K562 (cell line): ENCODE data around the gene SNX33. TPM values are rescaled to one million over a fixed set of nuclear protein-coding genes. Genes with fewer than 3 reads are reported as not detected.
A peak's percentile ranks its signal among the peaks of the same experiment; 100 is the strongest.

Source experiments
- ATF1 ChIP-seq, 2 experiments: fragments of 450-650 bp in 1 of 2; IDR thresholded peaks; 2 replicates each; pipeline ENCODE4 v1.6.1; 2016; ENCODE audit warnings: missing compliant biosample characterization in 1 of 2, missing genetic modification characterization in 1 of 2
- DPF2 ChIP-seq: fragments of 450-650 bp; IDR thresholded peaks from 2 replicates; pipeline ENCODE4 v1.6.1; 2016
- EHMT2 ChIP-seq: fragments of 450-650 bp; IDR thresholded peaks from 2 replicates; pipeline ENCODE4 v1.6.1; 2018; ENCODE audit warnings: antibody characterized with exemption
- JUND ChIP-seq, 2 experiments: IDR thresholded peaks; 2 replicates in 1 of 2; 3 replicates in 1 of 2; pipeline ENCODE4 v1.6.1; 2011; ENCODE audit warnings: borderline replicate concordance in 2 of 2, low read depth in 2 of 2, low read length in 2 of 2, improper control_type of control experiment in 1 of 2, missing biosample characterization in 1 of 2, missing genetic modification characterization in 1 of 2, missing genetic modification reagents in 1 of 2
- KDM2B ChIP-seq: fragments of 250-450 bp; sonication (Bioruptor Pico); IDR thresholded peaks from 2 replicates; pipeline ENCODE4 v1.8.0; 2021; ENCODE audit warnings: mild to moderate bottlenecking, moderate library complexity
- KDM4B ChIP-seq, 2 experiments: fragments of 450-650 bp in 1 of 2; sonication (generic) in 1 of 2; IDR thresholded peaks; 2 replicates each; pipeline ENCODE4 v1.6.1; 2016 to 2017; ENCODE audit warnings: borderline replicate concordance in 2 of 2, antibody characterized with exemption in 1 of 2, low read depth in 1 of 2, mild to moderate bottlenecking in 1 of 2
- MAZ ChIP-seq, 2 experiments: fragments of 450-650 bp in 1 of 2; sonication (generic) in 1 of 2; formaldehyde crosslinking; IDR thresholded peaks in 1 of 2; conservative IDR thresholded peaks in 1 of 2; 2 replicates each; pipeline versions ENCODE4 v1.4.0 to v1.5.0; 2020; ENCODE audit warnings: mild to moderate bottlenecking in 1 of 2, missing genetic modification reagents in 1 of 2
- MEIS2 ChIP-seq: fragments of 450-650 bp; IDR thresholded peaks from 2 replicates; pipeline ENCODE4 v1.6.1; 2014; ENCODE audit warnings: mild to moderate bottlenecking; ENCODE audit not compliant: partially characterized antibody
- NCOR1 ChIP-seq: fragments of 450-650 bp; IDR thresholded peaks from 2 replicates; pipeline ENCODE4 v1.6.1; 2016; ENCODE audit warnings: mild to moderate bottlenecking, moderate library complexity
- POLR2G ChIP-seq: fragments of 200-400 bp; formaldehyde crosslinking; IDR thresholded peaks from 2 replicates; pipeline ENCODE4 v1.6.1; 2017; ENCODE audit warnings: low read depth, mild to moderate bottlenecking, antibody characterized with exemption, low read length, moderate library complexity
- RAD21 ChIP-seq, 2 experiments: fragments of 250-450 bp in 1 of 2; fragments of 450-650 bp in 1 of 2; sonication (Bioruptor Pico) in 1 of 2; formaldehyde crosslinking in 1 of 2; IDR thresholded peaks in 1 of 2; conservative IDR thresholded peaks in 1 of 2; 2 replicates each; pipeline versions ENCODE4 v1.4.0 to v1.8.0; 2020 to 2022; ENCODE audit warnings: mild to moderate bottlenecking in 2 of 2, moderate library complexity in 1 of 2
- RBM39 ChIP-seq: fragments of 200-400 bp; formaldehyde crosslinking; optimal IDR thresholded peaks from 2 replicates; pipeline ENCODE3; 2018; ENCODE audit warnings: low read depth, low read length
- SMARCC2 ChIP-seq: fragments of 450-650 bp; IDR thresholded peaks from 2 replicates; pipeline ENCODE4 v1.6.1; 2017; ENCODE audit warnings: antibody characterized with exemption, moderate library complexity, mild to moderate bottlenecking, low read depth
- SP1 ChIP-seq: sonication (generic); formaldehyde crosslinking; IDR thresholded peaks from 2 replicates; pipeline ENCODE4 v1.8.1; 2022; ENCODE audit warnings: mild to moderate bottlenecking, missing genetic modification reagents
- YY1 ChIP-seq, 3 experiments: IDR thresholded peaks; 2 replicates each; pipeline ENCODE4 v1.6.1; 2011; ENCODE audit warnings: low read length in 2 of 3, mild to moderate bottlenecking in 2 of 3, moderate library complexity in 2 of 3, borderline replicate concordance in 1 of 3, control low read depth in 1 of 3, low read depth in 1 of 3; ENCODE audit not compliant: insufficient read depth in 3 of 3, insufficient replicate concordance in 2 of 3, control insufficient read depth in 1 of 3, insufficient read length in 1 of 3; ENCODE audit errors: extremely low read depth in 1 of 3
- ZNF197 ChIP-seq: fragments of 200-800 bp; sonication (Bioruptor generic); IDR thresholded peaks from 2 replicates; pipeline ENCODE4 v1.6.1; 2016; ENCODE audit warnings: low read depth, missing genetic modification characterization, missing compliant biosample characterization
- polyA plus RNA-seq, 8 experiments: library from polyadenylated mRNA; depleted of rRNA in 4 of 8; stranded (reverse) in 5 of 8; unstranded in 3 of 8; fragments of >200 nt; fragmentation: Nextera tagmentation in 2 of 8; fragmentation: Illumina TruSeq in 1 of 8; extraction: Ambion mirVana in 2 of 8; extraction: Trizol in 1 of 8; gene quantifications; 2 replicates each; pipeline versions ENCODE4 v1.2.1 to v1.2.3, GENCODE V29; 2011 to 2014; ENCODE audit warnings: inconsistent platforms in 1 of 8, missing spikeins in 1 of 8
- total RNA-seq, 7 experiments: library from RNA; depleted of rRNA in 6 of 7; stranded (reverse); fragments of >200 nt in 6 of 7; fragmentation: Illumina TruSeq in 2 of 7; extraction: Trizol in 2 of 7; gene quantifications; 2 replicates each; pipeline versions ENCODE4 v1.2.1 to v1.2.3, GENCODE V29; 2011 to 2021; ENCODE audit warnings: low replicate concordance in 1 of 7
- TF ChIP-seq, protein P1 (sequence below): sonication (generic); formaldehyde crosslinking; IDR thresholded peaks from 2 replicates; pipeline ENCODE4 v1.8.0; 2022; ENCODE audit warnings: mild to moderate bottlenecking, missing genetic modification reagents, borderline replicate concordance
- TF ChIP-seq, protein P2 (sequence below), 2 experiments: fragments of 450-650 bp; conservative IDR thresholded peaks; 2 replicates each; pipeline ENCODE4 v1.6.1; 2017; ENCODE audit warnings: mild to moderate bottlenecking in 2 of 2, moderate library complexity in 2 of 2
- TF ChIP-seq, protein P3 (sequence below): sonication (generic); formaldehyde crosslinking; IDR thresholded peaks from 2 replicates; pipeline ENCODE4 v1.8.0; 2022; ENCODE audit warnings: missing genetic modification reagents, mild to moderate bottlenecking, moderate library complexity, borderline replicate concordance

SNX33 gene
- total and polyA plus RNA-seq, 9 of the 15 experiments (the other 6 are each of a cell fraction or from before 2014, with no cell fraction given), result 1.4 to 14.1 (median 8.2) TPM

DNA sequence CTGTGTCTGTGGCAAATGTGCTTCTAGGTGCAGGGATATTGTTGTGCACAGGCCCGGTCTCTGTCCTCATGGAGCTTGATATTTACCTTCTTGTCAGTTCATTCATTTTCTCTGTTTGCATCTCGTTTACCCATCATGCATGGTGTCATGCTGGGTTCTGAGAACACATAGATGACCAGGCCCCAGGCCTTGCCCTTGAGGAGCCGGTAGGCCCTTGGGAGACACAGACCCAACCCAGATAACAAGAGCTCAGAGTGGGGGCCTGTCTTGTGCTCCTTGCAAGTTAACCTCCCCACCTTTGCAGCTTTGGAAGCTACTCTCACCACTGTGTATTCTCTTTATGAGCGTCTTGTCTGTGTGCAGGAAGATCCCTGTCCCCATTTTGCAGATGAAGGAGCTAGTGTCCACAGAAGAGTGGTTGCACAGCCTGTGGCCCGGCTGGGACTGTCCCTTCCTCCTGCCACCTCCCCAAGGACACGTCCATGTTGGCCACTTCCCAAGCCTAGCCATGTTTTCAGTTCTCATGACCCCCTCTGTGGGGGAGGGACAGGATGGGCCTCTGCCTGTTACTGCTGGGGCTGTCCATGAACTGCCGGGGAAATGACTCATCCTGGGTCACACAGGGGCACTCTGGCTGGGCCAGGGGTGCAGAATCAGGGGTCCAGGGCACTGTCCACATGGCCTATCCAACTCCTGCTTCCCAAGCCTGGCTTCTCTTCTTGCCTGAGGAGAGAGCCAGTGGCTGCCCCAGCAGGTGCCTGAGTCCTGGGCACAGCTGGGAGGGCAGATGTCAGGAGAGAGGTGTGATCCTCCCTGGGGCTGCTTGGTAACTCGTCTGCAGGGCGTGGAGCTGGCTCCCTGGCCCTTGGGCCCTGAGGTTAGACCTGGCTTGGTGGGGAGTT lies 3.4 kb downstream of the SNX33 start (continued):
- TF ChIP-seq MEIS2, result peak; percentile 24
- no peak for TF ChIP-seq KDM2B
- TF ChIP-seq ATF1 (CRISPR knock-in tag; IDR thresholded peaks at IDR 0.05), result no peak
- TF ChIP-seq ATF1 (tag; IDR thresholded peaks at IDR 0.05), result peak; percentile 62; the same call in 1 of the 2 replicates
- TF ChIP-seq RBM39, result peak; percentile 53
- TF ChIP-seq YY1 (IDR thresholded peaks at IDR 0.05; ENCODE audit: borderline replicate concordance in 1 of 3, control insufficient read depth in 1 of 3, extremely low read depth in 1 of 3, insufficient read depth in 3 of 3, insufficient read length in 1 of 3, insufficient replicate concordance in 2 of 3, low read depth in 1 of 3, low read length in 2 of 3), result peak in 2 of 3 experiments; percentile 48 to 60
- TF ChIP-seq JUND (IDR thresholded peaks at IDR 0.05; ENCODE audit: borderline replicate concordance, low read depth, low read length), result peak; percentile 99
- TF ChIP-seq JUND (tag; IDR thresholded peaks at IDR 0.05; ENCODE audit: borderline replicate concordance, low read depth, low read length), result peak; percentile 97; the same call in 2 of the 3 replicates
- TF ChIP-seq, protein P1, sequence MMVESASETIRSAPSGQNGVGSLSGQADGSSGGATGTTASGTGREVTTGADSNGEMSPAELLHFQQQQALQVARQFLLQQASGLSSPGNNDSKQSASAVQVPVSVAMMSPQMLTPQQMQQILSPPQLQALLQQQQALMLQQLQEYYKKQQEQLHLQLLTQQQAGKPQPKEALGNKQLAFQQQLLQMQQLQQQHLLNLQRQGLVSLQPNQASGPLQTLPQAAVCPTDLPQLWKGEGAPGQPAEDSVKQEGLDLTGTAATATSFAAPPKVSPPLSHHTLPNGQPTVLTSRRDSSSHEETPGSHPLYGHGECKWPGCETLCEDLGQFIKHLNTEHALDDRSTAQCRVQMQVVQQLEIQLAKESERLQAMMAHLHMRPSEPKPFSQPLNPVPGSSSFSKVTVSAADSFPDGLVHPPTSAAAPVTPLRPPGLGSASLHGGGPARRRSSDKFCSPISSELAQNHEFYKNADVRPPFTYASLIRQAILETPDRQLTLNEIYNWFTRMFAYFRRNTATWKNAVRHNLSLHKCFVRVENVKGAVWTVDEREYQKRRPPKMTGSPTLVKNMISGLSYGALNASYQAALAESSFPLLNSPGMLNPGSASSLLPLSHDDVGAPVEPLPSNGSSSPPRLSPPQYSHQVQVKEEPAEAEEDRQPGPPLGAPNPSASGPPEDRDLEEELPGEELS (CRISPR knock-in tag), result 0 out of 2 replicates have a peak, but pooled peaks have one; percentile 43
- peak; percentile 64 for TF ChIP-seq NCOR1
- peak; percentile 78 for TF ChIP-seq EHMT2
- TF ChIP-seq MAZ (CRISPR knock-in tag; conservative IDR thresholded peaks at IDR 0.05 in 1 of 2, IDR thresholded peaks at IDR 0.05 in 1 of 2), result peak; percentile 64 to 88; a peak in 3 of 4 replicates
- TF ChIP-seq, protein P2, sequence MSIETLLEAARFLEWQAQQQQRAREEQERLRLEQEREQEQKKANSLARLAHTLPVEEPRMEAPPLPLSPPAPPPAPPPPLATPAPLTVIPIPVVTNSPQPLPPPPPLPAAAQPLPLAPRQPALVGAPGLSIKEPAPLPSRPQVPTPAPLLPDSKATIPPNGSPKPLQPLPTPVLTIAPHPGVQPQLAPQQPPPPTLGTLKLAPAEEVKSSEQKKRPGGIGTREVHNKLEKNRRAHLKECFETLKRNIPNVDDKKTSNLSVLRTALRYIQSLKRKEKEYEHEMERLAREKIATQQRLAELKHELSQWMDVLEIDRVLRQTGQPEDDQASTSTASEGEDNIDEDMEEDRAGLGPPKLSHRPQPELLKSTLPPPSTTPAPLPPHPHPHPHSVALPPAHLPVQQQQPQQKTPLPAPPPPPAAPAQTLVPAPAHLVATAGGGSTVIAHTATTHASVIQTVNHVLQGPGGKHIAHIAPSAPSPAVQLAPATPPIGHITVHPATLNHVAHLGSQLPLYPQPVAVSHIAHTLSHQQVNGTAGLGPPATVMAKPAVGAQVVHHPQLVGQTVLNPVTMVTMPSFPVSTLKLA (conservative IDR thresholded peaks at IDR 0.05), result peak; percentile 61 to 76
- peak; percentile 96 for TF ChIP-seq DPF2
- TF ChIP-seq POLR2G, result peak; percentile 51
- TF ChIP-seq RAD21 (CRISPR knock-in tag; conservative IDR thresholded peaks at IDR 0.05 in 1 of 2, IDR thresholded peaks at IDR 0.05 in 1 of 2), result 0 out of 4 replicates have a peak, but pooled peaks of 1 of the 2 experiments have one; percentile 14
- peak; percentile 79 for TF ChIP-seq SMARCC2
- TF ChIP-seq SP1, result 0 out of 2 replicates have a peak, but pooled peaks have one; percentile 28
- no peak for TF ChIP-seq ZNF197 (CRISPR knock-in tag)
- TF ChIP-seq, protein P3, sequence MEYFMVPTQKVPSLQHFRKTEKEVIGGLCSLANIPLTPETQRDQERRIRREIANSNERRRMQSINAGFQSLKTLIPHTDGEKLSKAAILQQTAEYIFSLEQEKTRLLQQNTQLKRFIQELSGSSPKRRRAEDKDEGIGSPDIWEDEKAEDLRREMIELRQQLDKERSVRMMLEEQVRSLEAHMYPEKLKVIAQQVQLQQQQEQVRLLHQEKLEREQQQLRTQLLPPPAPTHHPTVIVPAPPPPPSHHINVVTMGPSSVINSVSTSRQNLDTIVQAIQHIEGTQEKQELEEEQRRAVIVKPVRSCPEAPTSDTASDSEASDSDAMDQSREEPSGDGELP (CRISPR knock-in tag), result peak; percentile 83
- TF ChIP-seq KDM4B (IDR thresholded peaks at IDR 0.05; ENCODE audit: borderline replicate concordance in 2 of 2, low read depth in 1 of 2), result peak in 1 of 2 experiments; percentile 42; a peak in 1 of 4 replicates
